Endothelial cell (in vitro differentiated cells): ENCODE measurements around the gene ZNF831. TPM values are rescaled to one million over a fixed set of nuclear protein-coding genes. Genes with fewer than 3 reads are reported as not detected.

Experiments used
- DNase-seq: peaks from one replicate; pipeline ENCODE4 v3.0.0; 2021; ENCODE audit warnings: low spot score
- H3K27ac Mint-ChIP-seq: one replicate; pipeline ENCODE4 v1.8.0; 2021; ENCODE audit warnings: mixed read lengths, inconsistent platforms; ENCODE audit not compliant: unreplicated experiment
- H3K27me3 Mint-ChIP-seq: one replicate; pipeline ENCODE4 v1.8.0; 2021; ENCODE audit warnings: mild to moderate bottlenecking, moderate library complexity, mixed read lengths, inconsistent platforms; ENCODE audit not compliant: unreplicated experiment
- H3K36me3 Mint-ChIP-seq: one replicate; pipeline ENCODE4 v1.8.0; 2021; ENCODE audit warnings: mild to moderate bottlenecking, low read depth, mixed read lengths, inconsistent platforms; ENCODE audit not compliant: unreplicated experiment
- H3K4me1 Mint-ChIP-seq: one replicate; pipeline ENCODE4 v1.8.0; 2021; ENCODE audit warnings: mild to moderate bottlenecking, mixed read lengths, inconsistent platforms; ENCODE audit not compliant: unreplicated experiment
- H3K4me3 Mint-ChIP-seq: one replicate; pipeline ENCODE4 v1.8.0; 2021; ENCODE audit warnings: mild to moderate bottlenecking, mixed read lengths, inconsistent platforms; ENCODE audit not compliant: unreplicated experiment
- H3K9me3 Mint-ChIP-seq: one replicate; pipeline ENCODE4 v1.8.0; 2021; ENCODE audit warnings: mixed read lengths, inconsistent platforms; ENCODE audit not compliant: unreplicated experiment
- CTCF ChIP-seq: fragments of 200-600 bp; sonication (generic); IDR thresholded peaks from one replicate; pipeline ENCODE4 v1.5.0; 2021; ENCODE audit warnings: antibody characterized with exemption; ENCODE audit not compliant: unreplicated experiment
- total RNA-seq: library from RNA; stranded (reverse); fragmentation: NEBNext Ultra II Directional; extraction: Animal tissue kit (Norgen Biotek cat#: 25700); gene quantifications from one replicate; pipeline ENCODE4 v1.2.1, GENCODE V29; 2021; ENCODE audit not compliant: unreplicated experiment

Gene ZNF831
- total RNA-seq, 1 donor from 2014 or later, result 0.56 TPM

DNA sequence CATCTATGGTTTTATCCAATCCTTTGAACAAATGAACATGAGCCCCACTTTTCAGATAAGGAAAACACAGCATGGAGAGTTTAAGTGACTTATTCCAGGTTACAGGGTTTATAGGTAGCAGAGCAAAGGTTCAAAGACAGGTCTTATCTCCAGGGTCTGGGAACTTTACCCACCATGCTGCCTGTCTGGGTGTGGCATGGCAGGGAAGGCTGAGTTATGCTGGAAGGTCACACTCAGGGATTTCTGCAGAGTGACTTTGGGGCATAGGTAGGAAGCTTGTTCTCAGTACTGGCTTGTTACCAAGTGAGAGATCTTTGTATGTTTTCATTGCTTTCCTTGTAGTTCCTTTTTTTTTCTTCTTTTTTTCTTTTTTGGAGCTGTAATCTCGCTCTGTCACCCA lies 1.8 kb downstream of the ZNF831 start:
- H3K9me3 Mint-ChIP-seq, result no peaks in the 10 kb centered on the region
- H3K36me3 Mint-ChIP-seq, result no peaks in the 10 kb centered on the region
- peaks cover 21% of the 10 kb centered on the region for H3K4me1 Mint-ChIP-seq
- no peak for TF ChIP-seq CTCF
- no peak overlapping the region for H3K4me3 Mint-ChIP-seq
- H3K27me3 Mint-ChIP-seq, result no peaks in the 10 kb centered on the region
- DNase-seq, result no peak
- H3K27ac Mint-ChIP-seq, result no peak overlapping the region

DNA sequence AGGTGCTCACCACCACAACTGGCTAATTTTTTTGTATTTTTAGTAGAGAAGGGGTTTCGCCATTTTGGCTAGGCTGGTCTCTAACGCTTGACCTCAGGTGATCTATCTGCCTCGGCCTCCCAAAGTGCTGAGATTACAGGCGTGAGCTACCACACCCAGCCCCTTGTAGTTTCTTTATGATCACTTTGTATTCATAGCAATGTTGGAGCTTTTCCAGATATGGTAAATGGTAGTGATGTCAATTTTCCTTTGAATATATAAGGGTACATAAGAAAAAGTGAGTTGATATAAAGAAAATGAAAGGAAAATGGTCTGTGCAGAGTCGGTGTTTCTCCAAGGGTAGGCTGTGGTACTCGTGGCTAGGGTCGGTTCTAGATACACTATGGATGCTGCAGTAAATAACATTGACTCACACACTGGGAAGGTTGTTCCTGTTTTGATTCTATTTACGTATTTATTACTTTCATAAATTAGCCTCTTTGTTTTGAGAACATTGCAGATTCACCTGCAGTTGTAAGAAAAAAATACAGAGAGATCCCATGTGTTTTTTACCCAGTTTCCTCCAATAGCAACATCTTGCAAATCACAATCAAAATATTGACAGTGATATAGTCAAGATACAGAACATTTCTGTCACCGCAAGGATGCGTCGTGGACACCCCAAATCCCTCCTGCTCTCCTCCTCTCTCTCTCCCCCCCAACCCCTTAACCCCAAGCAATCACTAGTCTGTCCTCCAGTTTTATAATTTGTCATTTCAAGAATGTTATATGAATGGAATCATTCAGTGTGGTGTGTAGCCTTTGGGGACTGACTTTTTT lies 2.5 kb downstream of the ZNF831 start:
- H3K27ac Mint-ChIP-seq, result no peak overlapping the region
- H3K9me3 Mint-ChIP-seq, result no peaks in the 10 kb centered on the region
- H3K27me3 Mint-ChIP-seq, result no peaks in the 10 kb centered on the region
- H3K4me3 Mint-ChIP-seq, result no peak overlapping the region
- no peaks in the 10 kb centered on the region for H3K36me3 Mint-ChIP-seq
- TF ChIP-seq CTCF, result no peak
- H3K4me1 Mint-ChIP-seq, result peaks cover 27% of the 10 kb centered on the region
- no peak for DNase-seq

DNA sequence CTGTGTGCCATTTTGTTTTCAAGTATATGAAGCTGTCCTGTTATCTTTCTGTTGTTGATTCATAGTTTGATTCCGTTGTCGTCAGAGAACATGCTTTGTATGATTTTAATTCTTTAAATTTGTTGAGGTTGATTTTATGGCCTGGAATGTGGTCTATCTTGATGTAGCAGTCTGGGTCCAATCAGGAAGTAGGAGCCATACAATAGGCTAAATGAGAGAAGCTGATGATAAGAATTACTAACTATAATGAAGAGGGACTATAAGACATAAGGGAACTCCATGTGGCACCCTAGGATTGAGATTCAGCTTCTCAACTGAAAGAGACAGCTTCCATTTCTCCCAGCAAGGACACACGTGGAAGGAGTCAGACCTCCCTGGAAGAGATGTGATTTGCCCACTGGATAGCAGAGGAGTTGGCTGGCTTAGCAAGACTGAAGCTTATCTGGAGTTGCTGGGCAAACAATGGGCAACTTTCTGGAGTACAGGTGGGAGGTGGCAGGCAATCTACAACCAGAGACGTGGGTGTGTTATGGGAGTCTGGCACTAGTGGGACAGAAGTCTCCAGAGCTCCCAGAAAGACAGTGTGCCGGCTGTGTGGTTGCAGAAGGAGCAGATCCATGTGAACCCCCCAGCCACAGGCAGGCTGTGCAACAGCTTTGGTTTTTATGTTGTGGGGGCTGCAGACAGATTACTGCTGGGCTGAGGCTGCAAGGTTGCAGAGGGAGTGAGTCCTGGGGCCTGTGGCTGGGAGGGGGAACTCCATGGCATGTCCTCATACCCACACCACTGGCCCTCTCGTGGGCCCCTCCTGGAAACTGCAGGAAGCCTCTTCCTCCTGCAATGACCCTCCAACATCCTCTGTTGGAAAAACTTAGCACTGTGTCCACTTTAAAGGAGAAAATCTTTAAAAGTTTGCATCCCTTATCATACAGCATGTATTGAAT lies 7.1 kb downstream of the ZNF831 start:
- Mint-ChIP-seq H3K27ac (no peak overlapping the region), H3K4me1 (peaks cover 30% of the 10 kb centered on the region), H3K36me3 (no peaks in the 10 kb centered on the region), H3K9me3 (no peaks in the 10 kb centered on the region), H3K4me3 (no peak overlapping the region), H3K27me3 (peaks cover 2% of the 10 kb centered on the region)
- no peak for DNase-seq
- no peak for TF ChIP-seq CTCF

DNA sequence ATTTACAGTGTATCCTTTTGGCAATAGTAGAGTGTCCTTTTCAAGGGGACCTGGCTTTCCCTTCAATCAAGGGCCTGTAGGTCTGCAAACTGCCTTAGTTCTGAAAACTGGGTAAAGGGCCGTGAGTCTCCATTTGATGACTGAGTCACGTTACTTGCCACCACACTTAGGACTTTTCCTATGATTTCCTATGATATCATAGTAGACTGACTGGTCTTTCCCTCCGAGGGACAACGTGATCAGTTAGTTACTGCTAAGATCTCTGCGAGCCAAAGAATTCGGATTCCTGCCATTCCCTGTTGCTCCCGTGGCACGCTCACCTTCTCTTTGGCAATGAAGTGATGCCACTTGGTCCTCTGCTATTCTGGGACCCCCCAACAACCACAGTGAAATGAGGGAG lies 8.4 kb downstream of the ZNF831 start:
- no peak for TF ChIP-seq CTCF
- Mint-ChIP-seq H3K27ac (no peak overlapping the region), H3K9me3 (no peaks in the 10 kb centered on the region), H3K4me3 (no peak overlapping the region), H3K27me3 (peaks cover 3% of the 10 kb centered on the region), H3K36me3 (no peaks in the 10 kb centered on the region), H3K4me1 (peaks cover 35% of the 10 kb centered on the region)
- DNase-seq, result no peak
